Activated CD4-positive, alpha-beta memory T cell treated with anti-CD3 and anti-CD28 coated beads for 36 hours (primary cell): ENCODE results near the gene WDR49. TPM values are rescaled to one million over a fixed set of nuclear protein-coding genes. Genes with fewer than 3 reads are reported as not detected.

ENCODE experiments used
- CTCF ChIA-PET: fragments of 350-600 bp; sonication (Branson Sonifier 250); formaldehyde crosslinking; loops from one replicate; lab custom pipeline; 2021; ENCODE audit warnings: antibody characterized with exemption, inconsistent platforms; lab: Charles Lee
- POLR2A ChIA-PET: fragments of 350-600 bp; sonication (Branson Sonifier 250); formaldehyde crosslinking; loops from one replicate; lab custom pipeline; 2021; ENCODE audit warnings: antibody characterized with exemption; lab: Charles Lee
- DNase-seq: peaks from one replicate; pipeline ENCODE4 v3.0.0-alpha.2; 2020
- H3K27ac Mint-ChIP-seq: one replicate; pipeline ENCODE4 v1.8.0; 2021; ENCODE audit warnings: mixed read lengths
- H3K27me3 Mint-ChIP-seq: one replicate; pipeline ENCODE4 v1.8.0; 2021; ENCODE audit warnings: mixed read lengths
- H3K36me3 Mint-ChIP-seq: one replicate; pipeline ENCODE4 v1.8.0; 2021; ENCODE audit warnings: mixed read lengths
- H3K4me1 Mint-ChIP-seq: one replicate; pipeline ENCODE4 v1.8.0; 2021; ENCODE audit warnings: low read depth, mixed read lengths
- H3K4me3 Mint-ChIP-seq: one replicate; pipeline ENCODE4 v1.8.0; 2021; ENCODE audit warnings: mild to moderate bottlenecking, mixed read lengths
- H3K9me3 Mint-ChIP-seq: one replicate; pipeline ENCODE4 v1.8.0; 2021; ENCODE audit warnings: mixed read lengths
- intact Hi-C: fragments of 100-400 bp; cut with micrococcal nuclease; formaldehyde crosslinking; loops from one replicate; pipeline ENCODE4 v1.15.1; 2023
- total RNA-seq, 2 experiments: library from RNA; stranded (reverse); gene quantifications; one replicate each; pipeline ENCODE4 v1.2.3, GENCODE V29; 2021

WDR49 gene
- total RNA-seq, 2 experiments from 2014 or later, result not detected

- Mint-ChIP-seq H3K27ac (no peak overlapping the region), H3K9me3 (no peaks in the 10 kb centered on the region), H3K36me3 (no peaks in the 10 kb centered on the region), H3K27me3 (peaks cover 4% of the 10 kb centered on the region), H3K4me1 (no peaks in the 10 kb centered on the region), H3K4me3 (no peak overlapping the region)
- intact Hi-C loops, result no loop called here
- ChIA-PET CTCF (no interaction called here), POLR2A (no interaction called here)
- no peak for DNase-seq
Observed at GRCh38 chr3:167611718-167612117, 42.0 kb downstream of the WDR49 start.

- no peak for DNase-seq
- H3K27me3 Mint-ChIP-seq, result peaks cover 4% of the 10 kb centered on the region
- no peak overlapping the region for H3K4me3 Mint-ChIP-seq
- POLR2A ChIA-PET, result no interaction called here
- H3K4me1 Mint-ChIP-seq, result no peaks in the 10 kb centered on the region
- no peaks in the 10 kb centered on the region for H3K36me3 Mint-ChIP-seq
- H3K27ac Mint-ChIP-seq, result no peak overlapping the region
- H3K9me3 Mint-ChIP-seq, result no peaks in the 10 kb centered on the region
- CTCF ChIA-PET, result no interaction called here
- intact Hi-C loops, result no loop called here
Observed at GRCh38 chr3:167609156-167609555, 44.6 kb downstream of the WDR49 start.

- no peak overlapping the region for H3K27ac Mint-ChIP-seq
- no peaks in the 10 kb centered on the region for H3K9me3 Mint-ChIP-seq
- no peaks in the 10 kb centered on the region for H3K4me1 Mint-ChIP-seq
- H3K27me3 Mint-ChIP-seq, result peaks cover 4% of the 10 kb centered on the region
- intact Hi-C loops, result no loop called here
- H3K36me3 Mint-ChIP-seq, result no peaks in the 10 kb centered on the region
- DNase-seq, result no peak
- ChIA-PET CTCF (no interaction called here), POLR2A (no interaction called here)
- no peak overlapping the region for H3K4me3 Mint-ChIP-seq
Observed at GRCh38 chr3:167606836-167607235, 46.9 kb downstream of the WDR49 start.

- H3K27me3 Mint-ChIP-seq, result peaks cover 4% of the 10 kb centered on the region
- H3K4me3 Mint-ChIP-seq, result no peak overlapping the region
Observed at GRCh38 chr3:167605871-167606270, 47.9 kb downstream of the WDR49 start.

GRCh38 chr3:167602041-167602440, 51.7 kb downstream of the WDR49 start:
- Mint-ChIP-seq H3K9me3 (no peaks in the 10 kb centered on the region), H3K27ac (no peak overlapping the region), H3K4me1 (no peaks in the 10 kb centered on the region), H3K4me3 (no peak overlapping the region), H3K27me3 (no peaks in the 10 kb centered on the region), H3K36me3 (no peaks in the 10 kb centered on the region)
- POLR2A ChIA-PET, result no interaction called here
- DNase-seq, result no peak
- CTCF ChIA-PET, result no interaction called here
- intact Hi-C loops, result no loop called here

More at GRCh38 chr3:167605871-167606270, 47.9 kb downstream of the WDR49 start:
- Mint-ChIP-seq H3K4me1 (no peaks in the 10 kb centered on the region), H3K36me3 (no peaks in the 10 kb centered on the region), H3K27ac (no peak overlapping the region), H3K9me3 (no peaks in the 10 kb centered on the region)
- intact Hi-C loops, result no loop called here
- CTCF ChIA-PET, result no interaction called here
- no peak for DNase-seq
- POLR2A ChIA-PET, result interaction anchor here (0.5 kb wide), 1 partner anchor 494 kb away, joined by 3 read pairs; no protein-coding TSS in a partner anchor

GRCh38 chr3:167587651-167588050, 66.1 kb downstream of the WDR49 start:
- no peak overlapping the region for H3K4me3 Mint-ChIP-seq
- ChIA-PET CTCF (no interaction called here), POLR2A (no interaction called here)
- H3K27me3 Mint-ChIP-seq, result peaks cover 2% of the 10 kb centered on the region
- no peaks in the 10 kb centered on the region for H3K4me1 Mint-ChIP-seq
- intact Hi-C loops, result no loop called here
- H3K36me3 Mint-ChIP-seq, result no peaks in the 10 kb centered on the region
- DNase-seq, result no peak
- H3K9me3 Mint-ChIP-seq, result peaks cover 3% of the 10 kb centered on the region
- no peak overlapping the region for H3K27ac Mint-ChIP-seq

GRCh38 chr3:167575000-167575600, 78.6 kb downstream of the WDR49 start:
- intact Hi-C loops, result no loop called here
- Mint-ChIP-seq H3K4me1 (no peaks in the 10 kb centered on the region), H3K36me3 (no peaks in the 10 kb centered on the region), H3K27ac (no peak overlapping the region), H3K4me3 (no peak overlapping the region), H3K27me3 (peaks cover 3% of the 10 kb centered on the region), H3K9me3 (no peaks in the 10 kb centered on the region)
- ChIA-PET POLR2A (no interaction called here), CTCF (no interaction called here)
- no peak for DNase-seq

GRCh38 chr3:167572991-167573390, 80.8 kb downstream of the WDR49 start:
- peaks cover 3% of the 10 kb centered on the region for H3K27me3 Mint-ChIP-seq
- no peak for DNase-seq
- H3K4me1 Mint-ChIP-seq, result no peaks in the 10 kb centered on the region
- intact Hi-C loops, result no loop called here
- H3K9me3 Mint-ChIP-seq, result no peaks in the 10 kb centered on the region
- POLR2A ChIA-PET, result no interaction called here
- H3K36me3 Mint-ChIP-seq, result no peaks in the 10 kb centered on the region
- H3K27ac Mint-ChIP-seq, result no peak overlapping the region
- CTCF ChIA-PET, result no interaction called here
- no peak overlapping the region for H3K4me3 Mint-ChIP-seq

- Mint-ChIP-seq H3K9me3 (no peaks in the 10 kb centered on the region), H3K36me3 (no peaks in the 10 kb centered on the region), H3K27ac (no peak overlapping the region), H3K4me1 (no peaks in the 10 kb centered on the region), H3K4me3 (no peak overlapping the region), H3K27me3 (peaks cover 3% of the 10 kb centered on the region)
- POLR2A ChIA-PET, result no interaction called here
- intact Hi-C loops, result no loop called here
- CTCF ChIA-PET, result no interaction called here
- DNase-seq, result no peak
Observed at GRCh38 chr3:167568634-167569033, 85.1 kb downstream of the WDR49 start.

- POLR2A ChIA-PET, result no interaction called here
Observed at GRCh38 chr3:167565489-167565888, 88.3 kb downstream of the WDR49 start.

GRCh38 chr3:167564612-167565011, 89.1 kb downstream of the WDR49 start:
- Mint-ChIP-seq H3K9me3 (no peaks in the 10 kb centered on the region), H3K27me3 (no peaks in the 10 kb centered on the region), H3K4me3 (no peak overlapping the region), H3K36me3 (no peaks in the 10 kb centered on the region), H3K4me1 (no peaks in the 10 kb centered on the region), H3K27ac (no peak overlapping the region)
- POLR2A ChIA-PET, result no interaction called here
- CTCF ChIA-PET, result no interaction called here
- intact Hi-C loops, result no loop called here
- DNase-seq, result no peak

More at GRCh38 chr3:167565489-167565888, 88.3 kb downstream of the WDR49 start:
- H3K27ac Mint-ChIP-seq, result no peak overlapping the region
- CTCF ChIA-PET, result no interaction called here
- no peaks in the 10 kb centered on the region for H3K4me1 Mint-ChIP-seq
- no peak for DNase-seq
- H3K4me3 Mint-ChIP-seq, result no peak overlapping the region
- no peaks in the 10 kb centered on the region for H3K27me3 Mint-ChIP-seq
- intact Hi-C loops, result no loop called here
- no peaks in the 10 kb centered on the region for H3K36me3 Mint-ChIP-seq
- H3K9me3 Mint-ChIP-seq, result no peaks in the 10 kb centered on the region

GRCh38 chr3:167559924-167560323, 93.8 kb downstream of the WDR49 start:
- no peaks in the 10 kb centered on the region for H3K4me1 Mint-ChIP-seq
- H3K4me3 Mint-ChIP-seq, result no peak overlapping the region
- H3K36me3 Mint-ChIP-seq, result no peaks in the 10 kb centered on the region
- POLR2A ChIA-PET, result no interaction called here
- DNase-seq, result no peak
- H3K27me3 Mint-ChIP-seq, result no peaks in the 10 kb centered on the region
- no peak overlapping the region for H3K27ac Mint-ChIP-seq
- intact Hi-C loops, result no loop called here
- H3K9me3 Mint-ChIP-seq, result no peaks in the 10 kb centered on the region
- CTCF ChIA-PET, result no interaction called here

- CTCF ChIA-PET, result no interaction called here
- DNase-seq, result no peak
- H3K27me3 Mint-ChIP-seq, result no peaks in the 10 kb centered on the region
- H3K27ac Mint-ChIP-seq, result no peak overlapping the region
- H3K36me3 Mint-ChIP-seq, result no peaks in the 10 kb centered on the region
- H3K4me1 Mint-ChIP-seq, result no peaks in the 10 kb centered on the region
- intact Hi-C loops, result no loop called here
- POLR2A ChIA-PET, result no interaction called here
- H3K4me3 Mint-ChIP-seq, result no peak overlapping the region
- H3K9me3 Mint-ChIP-seq, result no peaks in the 10 kb centered on the region
Observed at GRCh38 chr3:167554898-167555297, 98.8 kb downstream of the WDR49 start.
